Panc1 (cell line): ENCODE results near the gene NXPH1.

Experiments
- CTCF ChIP-seq: fragments of 450-650 bp; IDR thresholded peaks from 2 replicates; pipeline ENCODE4 v1.5.1; 2017; ENCODE audit warnings: mild to moderate bottlenecking
- POLR2AphosphoS5 ChIP-seq: IDR thresholded peaks from 2 replicates; pipeline ENCODE4 v1.6.1; 2012; ENCODE audit warnings: mild to moderate bottlenecking, low read depth, low read length, moderate library complexity
- SIN3A ChIP-seq: IDR thresholded peaks from 2 replicates; pipeline ENCODE4 v1.6.1; 2012; ENCODE audit warnings: low read depth, mild to moderate bottlenecking, low read length, moderate library complexity, borderline replicate concordance; ENCODE audit not compliant: insufficient read depth
- TF ChIP-seq, protein P1 (sequence below), 2 experiments: IDR thresholded peaks; 2 replicates each; pipeline ENCODE4 v1.6.1; 2011 to 2012; ENCODE audit warnings: low read depth in 2 of 2, control low read depth in 1 of 2, low read length in 1 of 2, mild to moderate bottlenecking in 1 of 2, moderate library complexity in 1 of 2; ENCODE audit not compliant: insufficient read depth in 1 of 2

DNA sequence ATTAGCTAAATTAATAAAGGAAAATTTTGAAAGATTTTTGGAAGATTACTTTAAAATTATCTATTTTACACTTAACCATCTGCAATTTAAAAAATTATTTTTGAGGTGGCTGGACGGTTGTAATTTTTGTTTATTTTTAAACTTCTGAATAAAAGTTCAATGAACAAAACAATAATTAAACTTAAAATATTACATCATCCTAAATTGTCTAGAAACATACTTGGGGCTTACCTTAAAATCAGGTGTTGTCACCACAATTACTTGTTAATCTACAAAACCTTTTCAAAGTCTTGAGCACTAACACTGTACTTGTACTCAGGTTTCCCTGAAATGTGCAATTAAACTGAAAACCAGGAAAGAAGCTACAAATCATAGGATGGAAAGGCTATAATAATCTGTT, 328.3 kb downstream of the NXPH1 start:
- TF ChIP-seq CTCF (no peak), SIN3A (no peak), POLR2AphosphoS5 (no peak)
- TF ChIP-seq, protein P1, sequence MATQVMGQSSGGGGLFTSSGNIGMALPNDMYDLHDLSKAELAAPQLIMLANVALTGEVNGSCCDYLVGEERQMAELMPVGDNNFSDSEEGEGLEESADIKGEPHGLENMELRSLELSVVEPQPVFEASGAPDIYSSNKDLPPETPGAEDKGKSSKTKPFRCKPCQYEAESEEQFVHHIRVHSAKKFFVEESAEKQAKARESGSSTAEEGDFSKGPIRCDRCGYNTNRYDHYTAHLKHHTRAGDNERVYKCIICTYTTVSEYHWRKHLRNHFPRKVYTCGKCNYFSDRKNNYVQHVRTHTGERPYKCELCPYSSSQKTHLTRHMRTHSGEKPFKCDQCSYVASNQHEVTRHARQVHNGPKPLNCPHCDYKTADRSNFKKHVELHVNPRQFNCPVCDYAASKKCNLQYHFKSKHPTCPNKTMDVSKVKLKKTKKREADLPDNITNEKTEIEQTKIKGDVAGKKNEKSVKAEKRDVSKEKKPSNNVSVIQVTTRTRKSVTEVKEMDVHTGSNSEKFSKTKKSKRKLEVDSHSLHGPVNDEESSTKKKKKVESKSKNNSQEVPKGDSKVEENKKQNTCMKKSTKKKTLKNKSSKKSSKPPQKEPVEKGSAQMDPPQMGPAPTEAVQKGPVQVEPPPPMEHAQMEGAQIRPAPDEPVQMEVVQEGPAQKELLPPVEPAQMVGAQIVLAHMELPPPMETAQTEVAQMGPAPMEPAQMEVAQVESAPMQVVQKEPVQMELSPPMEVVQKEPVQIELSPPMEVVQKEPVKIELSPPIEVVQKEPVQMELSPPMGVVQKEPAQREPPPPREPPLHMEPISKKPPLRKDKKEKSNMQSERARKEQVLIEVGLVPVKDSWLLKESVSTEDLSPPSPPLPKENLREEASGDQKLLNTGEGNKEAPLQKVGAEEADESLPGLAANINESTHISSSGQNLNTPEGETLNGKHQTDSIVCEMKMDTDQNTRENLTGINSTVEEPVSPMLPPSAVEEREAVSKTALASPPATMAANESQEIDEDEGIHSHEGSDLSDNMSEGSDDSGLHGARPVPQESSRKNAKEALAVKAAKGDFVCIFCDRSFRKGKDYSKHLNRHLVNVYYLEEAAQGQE (IDR thresholded peaks at IDR 0.05; ENCODE audit: insufficient read depth in 1 of 2, low read depth in 2 of 2, low read length in 1 of 2) = no peak
